ENCODE measurements around the gene SPC24.

DNA sequence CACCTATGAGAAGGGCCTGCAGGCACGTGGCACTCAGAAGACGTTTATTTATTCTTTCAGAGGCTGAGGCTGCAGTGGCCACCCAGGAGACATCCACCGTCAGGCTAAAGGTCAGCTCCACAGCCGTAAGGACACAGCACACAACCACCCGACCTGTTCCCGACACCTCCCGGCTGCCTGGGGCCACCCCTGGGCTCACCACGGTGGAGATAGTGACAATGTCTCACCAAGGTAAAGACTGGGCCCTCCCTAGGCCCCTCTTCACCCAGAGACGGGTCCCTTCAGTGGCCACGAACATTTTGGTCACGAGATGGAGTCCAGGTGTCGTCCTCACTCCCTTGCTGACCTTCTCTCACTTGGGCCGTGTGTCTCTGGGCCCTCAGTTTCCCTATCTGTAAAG is 32.5 kb downstream of the SPC24 start:
- TF ChIP-seq EZH2 (IDR thresholded peaks at IDR 0.05; ENCODE audit: borderline replicate concordance, low read length) (no peak), CTCF (IDR thresholded peaks at IDR 0.05; ENCODE audit: low read length) (no peak)
